H1 (cell line): ENCODE measurements around the gene RPGR. TPM values are rescaled to one million over a fixed set of nuclear protein-coding genes. Genes with fewer than 3 reads are reported as not detected.

Experiments
- CTCF ChIA-PET: fragments of 300-600 bp; sonication (Branson Sonifier 250); formaldehyde crosslinking; loops from one replicate; lab custom pipeline; 2021; ENCODE audit not compliant: partially characterized antibody; lab: Charles Lee
- POLR2A ChIA-PET: fragments of 300-600 bp; sonication (Branson Sonifier 250); formaldehyde crosslinking; loops from one replicate; lab custom pipeline; 2021; ENCODE audit warnings: inconsistent platforms; ENCODE audit not compliant: partially characterized antibody; lab: Charles Lee
- DNase-seq, 2 experiments: peaks; one replicate each; pipeline versions ENCODE4 v3.0.0 to v3.0.0-alpha.2; 2010 to 2022; ENCODE audit warnings: low spot score in 2 of 2, low read depth in 1 of 2, mixed read lengths in 1 of 2
- FAIRE-seq: peaks from 2 replicates; lab custom pipeline; 2011; peaks lifted over from hg19 to GRCh38; lab: Jason Lieb, UNC
- H2AFZ ChIP-seq: 2 replicates; pipeline ENCODE4 v1.8.1; 2012; ENCODE audit warnings: low read length, inconsistent platforms
- H2AK5ac ChIP-seq: 2 replicates; pipeline ENCODE4 v1.6.1; 2013; ENCODE audit warnings: low read depth, low read length
- H2BK120ac ChIP-seq: replicated peaks from 2 replicates; pipeline ENCODE3; 2013; ENCODE audit warnings: low read depth, low read length, inconsistent platforms
- H2BK12ac ChIP-seq: 2 replicates; pipeline ENCODE4 v1.6.1; 2013; ENCODE audit warnings: low read depth, low read length
- H2BK15ac ChIP-seq: 2 replicates; pipeline ENCODE4 v1.6.1; 2013; ENCODE audit warnings: low read length
- H2BK20ac ChIP-seq: 2 replicates; pipeline ENCODE4 v1.6.1; 2013; ENCODE audit warnings: low read length
- H2BK5ac ChIP-seq: 2 replicates; pipeline ENCODE4 v1.6.1; 2013; ENCODE audit warnings: low read depth, low read length
- H3K14ac ChIP-seq: 2 replicates; pipeline ENCODE4 v1.6.1; 2013; ENCODE audit warnings: inconsistent platforms; ENCODE audit not compliant: insufficient read length
- H3K18ac ChIP-seq: 2 replicates; pipeline ENCODE4 v1.6.1; 2013; ENCODE audit warnings: low read length; ENCODE audit errors: extremely low read depth
- H3K23ac ChIP-seq: 2 replicates; pipeline ENCODE4 v1.6.1; 2013; ENCODE audit warnings: inconsistent platforms; ENCODE audit not compliant: insufficient read length
- H3K23me2 ChIP-seq: 2 replicates; pipeline ENCODE4 v1.6.1; 2013; ENCODE audit warnings: low read depth, low read length
- H3K27ac ChIP-seq: 2 replicates; pipeline ENCODE4 v1.6.1; 2011; ENCODE audit warnings: low read depth, low read length, inconsistent platforms
- H3K27me3 ChIP-seq, 4 experiments: replicated peaks in 1 of 4; 1 replicate in 1 of 4; 2 replicates in 3 of 4; pipeline versions ENCODE4 v1.6.1 to v1.8.1; 2011 to 2013; ENCODE audit warnings: low read length in 3 of 4, mild to moderate bottlenecking in 3 of 4, inconsistent platforms in 2 of 4, mixed read lengths in 2 of 4, moderate library complexity in 1 of 4; ENCODE audit not compliant: control insufficient read depth in 3 of 4, insufficient read depth in 3 of 4; ENCODE audit errors: extremely low read depth in 1 of 4
- H3K36me3 ChIP-seq, 4 experiments: 2 replicates each; pipeline versions ENCODE4 v1.6.1 to v1.8.1; 2011 to 2013; ENCODE audit warnings: mild to moderate bottlenecking in 4 of 4, low read length in 3 of 4, moderate library complexity in 2 of 4, control low read depth in 1 of 4, inconsistent platforms in 1 of 4; ENCODE audit not compliant: insufficient read depth in 4 of 4, control insufficient read depth in 2 of 4
- H3K4ac ChIP-seq: replicated peaks from 2 replicates; pipeline ENCODE3; 2013; ENCODE audit warnings: low read length, low read depth, mixed read lengths, inconsistent platforms; ENCODE audit not compliant: insufficient read length
- H3K4me1 ChIP-seq, 4 experiments: replicated peaks in 1 of 4; 1 replicate in 1 of 4; 2 replicates in 3 of 4; pipeline versions ENCODE4 v1.6.1 to v1.8.1; 2011 to 2013; ENCODE audit warnings: low read length in 3 of 4, inconsistent platforms in 2 of 4, mixed read lengths in 1 of 4; ENCODE audit not compliant: insufficient read depth in 4 of 4, control insufficient read depth in 3 of 4
- H3K4me2 ChIP-seq, 2 experiments: 2 replicates each; pipeline versions ENCODE4 v1.6.1 to v1.8.1; 2011 to 2013; ENCODE audit warnings: low read depth in 2 of 2, low read length in 2 of 2, control low read depth in 1 of 2, inconsistent platforms in 1 of 2, mild to moderate bottlenecking in 1 of 2; ENCODE audit not compliant: insufficient read depth in 1 of 2
- H3K4me3 ChIP-seq, 4 experiments: fragments of 200-600, 300-600 bp in 1 of 4; sonication (generic), shearing (Covaris generic), sonication (Bioruptor Twin) in 1 of 4; 2 replicates each; pipeline versions ENCODE4 v1.5.1 to v1.8.1; 2011 to 2016; ENCODE audit warnings: low read length in 4 of 4, low read depth in 3 of 4, control low read depth in 2 of 4, inconsistent platforms in 2 of 4, mild to moderate bottlenecking in 2 of 4, mixed read lengths in 1 of 4, moderate library complexity in 1 of 4; ENCODE audit not compliant: insufficient read depth in 2 of 4; ENCODE audit errors: extremely low read depth in 1 of 4
- H3K56ac ChIP-seq: replicated peaks from 2 replicates; pipeline ENCODE3; 2013; ENCODE audit warnings: low read depth, mild to moderate bottlenecking, mixed read lengths, low read length, inconsistent platforms; ENCODE audit not compliant: insufficient read length
- H3K79me1 ChIP-seq: 2 replicates; pipeline ENCODE4 v1.6.1; 2013; ENCODE audit warnings: low read depth, low read length, control low read depth
- H3K79me2 ChIP-seq, 2 experiments: 2 replicates each; pipeline versions ENCODE4 v1.6.1 to v1.8.1; 2012 to 2013; ENCODE audit warnings: low read length in 2 of 2, mild to moderate bottlenecking in 2 of 2, inconsistent platforms in 1 of 2; ENCODE audit not compliant: insufficient read depth in 2 of 2, control insufficient read depth in 1 of 2
- H3K9ac ChIP-seq, 4 experiments: replicated peaks in 1 of 4; 1 replicate in 1 of 4; 2 replicates in 3 of 4; pipeline versions ENCODE4 v1.6.1 to v1.8.1; 2011 to 2013; ENCODE audit warnings: low read depth in 3 of 4, low read length in 3 of 4, control low read depth in 2 of 4, mild to moderate bottlenecking in 2 of 4, moderate library complexity in 2 of 4, inconsistent platforms in 1 of 4; ENCODE audit errors: extremely low read depth in 1 of 4
- H3K9me3 ChIP-seq, 2 experiments: 2 replicates each; pipeline versions ENCODE4 v1.6.1 to v1.8.1; 2012 to 2013; ENCODE audit warnings: mild to moderate bottlenecking in 2 of 2, moderate library complexity in 2 of 2, control low read depth in 1 of 2, inconsistent platforms in 1 of 2, low read depth in 1 of 2, low read length in 1 of 2, mixed read lengths in 1 of 2; ENCODE audit not compliant: insufficient read depth in 2 of 2
- H4K20me1 ChIP-seq, 2 experiments: replicated peaks in 1 of 2; 2 replicates each; pipeline versions ENCODE3 to v1.8.1; 2011 to 2013; ENCODE audit warnings: inconsistent platforms in 2 of 2, low read length in 2 of 2, mild to moderate bottlenecking in 1 of 2; ENCODE audit not compliant: insufficient read depth in 2 of 2, control insufficient read depth in 1 of 2
- H4K5ac ChIP-seq: 2 replicates; pipeline ENCODE4 v1.6.1; 2013; ENCODE audit warnings: low read length, low read depth, mixed read lengths, inconsistent platforms; ENCODE audit not compliant: insufficient read length
- H4K8ac ChIP-seq: 2 replicates; pipeline ENCODE4 v1.8.0; 2013; ENCODE audit warnings: mild to moderate bottlenecking, moderate library complexity, low read length, inconsistent platforms; ENCODE audit not compliant: insufficient read depth; ENCODE audit errors: extremely low read depth
- H4K91ac ChIP-seq: replicated peaks from 2 replicates; pipeline ENCODE3; 2013; ENCODE audit warnings: low read length, mixed read lengths, inconsistent platforms; ENCODE audit not compliant: insufficient read length
- EP300 ChIP-seq, 2 experiments: IDR thresholded peaks; 1 replicate in 1 of 2; 2 replicates in 1 of 2; pipeline ENCODE4 v1.6.1; 2011 to 2012; ENCODE audit warnings: low read depth in 2 of 2, low read length in 2 of 2, mild to moderate bottlenecking in 2 of 2, borderline replicate concordance in 1 of 2, inconsistent platforms in 1 of 2, moderate library complexity in 1 of 2
- HDAC2 ChIP-seq, 2 experiments: fragments of 300-600 bp in 1 of 2; sonication (generic) in 1 of 2; IDR thresholded peaks; 2 replicates each; pipeline ENCODE4 v1.6.1; 2011 to 2012; ENCODE audit warnings: low read depth in 2 of 2, low read length in 2 of 2, mild to moderate bottlenecking in 2 of 2, moderate library complexity in 2 of 2, borderline replicate concordance in 1 of 2, inconsistent platforms in 1 of 2
- polyA plus RNA-seq, 7 experiments: library from polyadenylated mRNA; depleted of rRNA in 3 of 7; stranded (reverse) in 5 of 7; unstranded in 2 of 7; fragments of >200 nt in 5 of 7; fragments of 200-250 nt in 2 of 7; gene quantifications; 1 replicate in 5 of 7; 2 replicates in 1 of 7; 4 replicates in 1 of 7; pipeline versions ENCODE4 v1.2.1 to v1.2.3, GENCODE V29; 2011 to 2013; ENCODE audit warnings: missing spikeins in 2 of 7, mixed read lengths in 2 of 7
- total RNA-seq: library from RNA; stranded (reverse); fragmentation: NEBNext Ultra II Directional; extraction: Animal tissue kit (Norgen Biotek cat#: 25700); gene quantifications from 2 replicates; pipeline ENCODE4 v1.2.1, GENCODE V29; 2021

Gene RPGR
- total and polyA plus RNA-seq, 2 of the 8 experiments (the other 6 are each of a cell fraction or from before 2014, with no cell fraction given): 1.6 to 10.0 TPM

GRCh38 chrX:38332505-38332904 lies 5.2 kb upstream of the RPGR start:
- DNase-seq: no peak
- no peak overlapping the region for H3K4me3 ChIP-seq
- no peak overlapping the region for H3K4ac ChIP-seq
- H2AFZ ChIP-seq: no peak overlapping the region
- H4K20me1 ChIP-seq: no peaks in the 10 kb centered on the region
- no peak for FAIRE-seq
- H2AK5ac ChIP-seq: no peak overlapping the region
- H3K27ac ChIP-seq: no peak overlapping the region
- H3K23ac ChIP-seq: no peak overlapping the region
- no peak overlapping the region for H2BK12ac ChIP-seq
- H3K56ac ChIP-seq: no peak overlapping the region
- ChIA-PET POLR2A (no interaction called here), CTCF (interaction anchor here (0.9 kb wide), 1 partner anchor 72 kb away, joined by 3 read pairs; no protein-coding TSS in a partner anchor)
- no peak overlapping the region for H3K18ac ChIP-seq
- no peak overlapping the region for H3K14ac ChIP-seq
- H4K8ac ChIP-seq: no peak overlapping the region
- no peak overlapping the region for H2BK15ac ChIP-seq
- no peaks in the 10 kb centered on the region for H3K27me3 ChIP-seq
- H3K23me2 ChIP-seq: no peaks in the 10 kb centered on the region
- no peak overlapping the region for H2BK120ac ChIP-seq
- H3K9ac ChIP-seq: no peak overlapping the region
- no peak overlapping the region for H3K4me2 ChIP-seq
- H3K9me3 ChIP-seq: no peaks in the 10 kb centered on the region
- H4K5ac ChIP-seq: no peak overlapping the region
- TF ChIP-seq HDAC2 (IDR thresholded peaks at IDR 0.05; ENCODE audit: borderline replicate concordance in 1 of 2, low read depth in 2 of 2, low read length in 2 of 2) (no peak), EP300 (IDR thresholded peaks at IDR 0.05; ENCODE audit: borderline replicate concordance in 1 of 2, low read depth in 2 of 2, low read length in 2 of 2) (no peak)
- H3K79me2 ChIP-seq: no peaks in the 10 kb centered on the region
- H4K91ac ChIP-seq: no peak overlapping the region
- H3K79me1 ChIP-seq: no peaks in the 10 kb centered on the region
- no peaks in the 10 kb centered on the region for H3K36me3 ChIP-seq
- no peak overlapping the region for H2BK5ac ChIP-seq
- H2BK20ac ChIP-seq: no peak overlapping the region
- H3K4me1 ChIP-seq: no peaks in the 10 kb centered on the region
